ENCODE data around the gene CHST13.

Gene CHST13

GRCh38 chr3:126483321-126483761 lies 40.6 kb upstream of the CHST13 start:
- Mint-ChIP-seq H3K9me3 (no peaks in the 10 kb centered on the region), H3K27me3 (peaks cover 18% of the 10 kb centered on the region), H3K4me3 (no peak overlapping the region), H3K36me3 (no peaks in the 10 kb centered on the region), H3K4me1 (peaks cover 15% of the 10 kb centered on the region), H3K27ac (no peak overlapping the region)
- CTCF ChIA-PET = no interaction called here
- no peak for DNase-seq

GRCh38 chr3:126484148-126484547 lies 39.8 kb upstream of the CHST13 start:
- CTCF ChIA-PET = no interaction called here
- Mint-ChIP-seq H3K27ac (no peak overlapping the region), H3K4me1 (peaks cover 15% of the 10 kb centered on the region), H3K9me3 (no peaks in the 10 kb centered on the region), H3K27me3 (peaks cover 10% of the 10 kb centered on the region), H3K36me3 (no peaks in the 10 kb centered on the region), H3K4me3 (no peak overlapping the region)
- DNase-seq = no peak

- Mint-ChIP-seq H3K27ac (no peak overlapping the region), H3K4me3 (no peak overlapping the region), H3K9me3 (no peaks in the 10 kb centered on the region), H3K4me1 (peaks cover 15% of the 10 kb centered on the region), H3K27me3 (peaks cover 9% of the 10 kb centered on the region), H3K36me3 (no peaks in the 10 kb centered on the region)
- CTCF ChIA-PET = no interaction called here
- no peak for DNase-seq
Observed at GRCh38 chr3:126484662-126485061, 39.3 kb upstream of the CHST13 start.

- H3K9me3 Mint-ChIP-seq = no peaks in the 10 kb centered on the region
- no peak for DNase-seq
- H3K4me1 Mint-ChIP-seq = peaks cover 15% of the 10 kb centered on the region
- H3K36me3 Mint-ChIP-seq = no peaks in the 10 kb centered on the region
- no peak overlapping the region for H3K27ac Mint-ChIP-seq
- H3K27me3 Mint-ChIP-seq = peaks cover 9% of the 10 kb centered on the region
- H3K4me3 Mint-ChIP-seq = no peak overlapping the region
- CTCF ChIA-PET = no interaction called here
Observed at GRCh38 chr3:126485176-126485897, 38.6 kb upstream of the CHST13 start.

- Mint-ChIP-seq H3K4me3 (no peak overlapping the region), H3K9me3 (no peaks in the 10 kb centered on the region), H3K27me3 (peaks cover 5% of the 10 kb centered on the region), H3K27ac (no peak overlapping the region), H3K4me1 (peaks cover 15% of the 10 kb centered on the region), H3K36me3 (no peaks in the 10 kb centered on the region)
- CTCF ChIA-PET = no interaction called here
- no peak for DNase-seq
Observed at GRCh38 chr3:126485956-126486355, 38.0 kb upstream of the CHST13 start.

- peaks cover 15% of the 10 kb centered on the region for H3K4me1 Mint-ChIP-seq
Observed at GRCh38 chr3:126486360-126486847, 37.6 kb upstream of the CHST13 start.

GRCh38 chr3:126487151-126487771 lies 36.7 kb upstream of the CHST13 start:
- Mint-ChIP-seq H3K4me3 (no peak overlapping the region), H3K9me3 (no peaks in the 10 kb centered on the region), H3K4me1 (peaks cover 15% of the 10 kb centered on the region), H3K36me3 (no peaks in the 10 kb centered on the region), H3K27ac (peak overlapping the region; percentile 58), H3K27me3 (no peaks in the 10 kb centered on the region)
- CTCF ChIA-PET = interaction anchor here (1.0 to 1.1 kb wide), 3 partner anchors 9 to 22 kb away, joined by 3 to 6 read pairs (median 4); no protein-coding TSS in a partner anchor
- peak; percentile 42 for DNase-seq

More at GRCh38 chr3:126486360-126486847, 37.6 kb upstream of the CHST13 start:
- H3K36me3 Mint-ChIP-seq = no peaks in the 10 kb centered on the region
- H3K27ac Mint-ChIP-seq = peak overlapping the region; percentile 1
- no peak overlapping the region for H3K4me3 Mint-ChIP-seq
- H3K9me3 Mint-ChIP-seq = no peaks in the 10 kb centered on the region
- CTCF ChIA-PET = no interaction called here
- H3K27me3 Mint-ChIP-seq = peaks cover 4% of the 10 kb centered on the region
- no peak for DNase-seq

GRCh38 chr3:126488185-126488584 lies 35.8 kb upstream of the CHST13 start:
- no peak overlapping the region for H3K27ac Mint-ChIP-seq

GRCh38 chr3:126488886-126489569 lies 34.9 kb upstream of the CHST13 start:
- Mint-ChIP-seq H3K27ac (no peak overlapping the region), H3K4me3 (no peak overlapping the region), H3K27me3 (no peaks in the 10 kb centered on the region), H3K9me3 (no peaks in the 10 kb centered on the region), H3K36me3 (no peaks in the 10 kb centered on the region), H3K4me1 (peaks cover 23% of the 10 kb centered on the region)
- CTCF ChIA-PET = no interaction called here
- DNase-seq = no peak

More at GRCh38 chr3:126488185-126488584, 35.8 kb upstream of the CHST13 start:
- Mint-ChIP-seq H3K9me3 (no peaks in the 10 kb centered on the region), H3K4me1 (peaks cover 17% of the 10 kb centered on the region), H3K27me3 (no peaks in the 10 kb centered on the region), H3K4me3 (no peak overlapping the region), H3K36me3 (no peaks in the 10 kb centered on the region)
- DNase-seq = no peak
- CTCF ChIA-PET = no interaction called here

GRCh38 chr3:126490619-126491018 lies 33.3 kb upstream of the CHST13 start:
- no peak for DNase-seq
- CTCF ChIA-PET = interaction anchor here (1.8 kb wide), 1 partner anchor 1056 kb away, joined by 3 read pairs; no protein-coding TSS in a partner anchor
- Mint-ChIP-seq H3K27me3 (no peaks in the 10 kb centered on the region), H3K9me3 (no peaks in the 10 kb centered on the region), H3K36me3 (no peaks in the 10 kb centered on the region), H3K27ac (no peak overlapping the region), H3K4me1 (peaks cover 32% of the 10 kb centered on the region), H3K4me3 (no peak overlapping the region)

GRCh38 chr3:126491221-126492013 lies 32.5 kb upstream of the CHST13 start:
- H3K27ac Mint-ChIP-seq = no peak overlapping the region
- peaks cover 29% of the 10 kb centered on the region for H3K4me1 Mint-ChIP-seq
- DNase-seq = no peak
- H3K27me3 Mint-ChIP-seq = no peaks in the 10 kb centered on the region
- no peaks in the 10 kb centered on the region for H3K9me3 Mint-ChIP-seq
- no peak overlapping the region for H3K4me3 Mint-ChIP-seq
- CTCF ChIA-PET = interaction anchor here (1.8 kb wide), 1 partner anchor 1056 kb away, joined by 3 read pairs; no protein-coding TSS in a partner anchor
- no peaks in the 10 kb centered on the region for H3K36me3 Mint-ChIP-seq

- Mint-ChIP-seq H3K4me3 (no peak overlapping the region), H3K4me1 (peaks cover 24% of the 10 kb centered on the region), H3K9me3 (no peaks in the 10 kb centered on the region), H3K27me3 (no peaks in the 10 kb centered on the region), H3K36me3 (no peaks in the 10 kb centered on the region), H3K27ac (peak overlapping the region; percentile 4)
- CTCF ChIA-PET = no interaction called here
- DNase-seq = no peak
Observed at GRCh38 chr3:126493051-126493450, 30.9 kb upstream of the CHST13 start.

GRCh38 chr3:126493739-126494138 lies 30.2 kb upstream of the CHST13 start:
- Mint-ChIP-seq H3K27ac (peak overlapping the region; percentile 59), H3K36me3 (no peaks in the 10 kb centered on the region), H3K4me1 (peaks cover 27% of the 10 kb centered on the region), H3K27me3 (no peaks in the 10 kb centered on the region), H3K4me3 (no peak overlapping the region), H3K9me3 (no peaks in the 10 kb centered on the region)
- peak; percentile 39 for DNase-seq
- CTCF ChIA-PET = interaction anchor here (0.7 kb wide), 1 partner anchor 23 kb away, joined by 3 read pairs; no protein-coding TSS in a partner anchor
